Urinary bladder (tissue), 4 donors: ENCODE measurements around the gene RPL39. TPM values are rescaled to one million over a fixed set of nuclear protein-coding genes. Genes with fewer than 3 reads are reported as not detected.
"Not testable (repeated sequence)": the region's sequence is repeated elsewhere in the genome, so short reads cannot be mapped to it uniquely, and the experiment has no call there.

Source experiments
- DNase-seq: peaks from one replicate; pipeline ENCODE4 v3.0.0-alpha.2; 2015; ENCODE audit errors: extremely low spot score
- H3K27ac ChIP-seq: one replicate; pipeline ENCODE4 v1.5.1; 2013; ENCODE audit warnings: low read depth, mild to moderate bottlenecking, moderate library complexity
- H3K36me3 ChIP-seq: one replicate; pipeline ENCODE4 v1.6.1; 2013; ENCODE audit warnings: mild to moderate bottlenecking, moderate library complexity; ENCODE audit not compliant: insufficient read depth
- H3K4me1 ChIP-seq: one replicate; pipeline ENCODE4 v1.6.1; 2013; ENCODE audit warnings: mild to moderate bottlenecking, moderate library complexity; ENCODE audit not compliant: insufficient read depth
- H3K4me3 ChIP-seq: one replicate; pipeline ENCODE4 v1.5.1; 2013; ENCODE audit warnings: low read depth, low read length
- WGBS: extraction: QIAGEN DNeasy Blood & Tissue Kit; methylation state at CpG from one replicate; pipeline ENCODE4 v1.1.7; 2013; 5-methylcytosine and 5-hydroxymethylcytosine counted together
- polyA plus RNA-seq: library from polyadenylated mRNA; stranded (reverse); fragments of 200-250 nt; gene quantifications from one replicate; pipeline ENCODE4 v1.2.3, GENCODE V29; 2013
- total RNA-seq: library from RNA; depleted of rRNA; stranded (reverse); fragments of >200 nt; gene quantifications from one replicate; pipeline ENCODE4 v1.2.3, GENCODE V29; 2014
- donor health status: healthy with polysubstance abuse.
- donor health status: healthy.

The RPL39 gene
- total and polyA plus RNA-seq, 2 donors: 2,621 to 4,581 TPM

DNA sequence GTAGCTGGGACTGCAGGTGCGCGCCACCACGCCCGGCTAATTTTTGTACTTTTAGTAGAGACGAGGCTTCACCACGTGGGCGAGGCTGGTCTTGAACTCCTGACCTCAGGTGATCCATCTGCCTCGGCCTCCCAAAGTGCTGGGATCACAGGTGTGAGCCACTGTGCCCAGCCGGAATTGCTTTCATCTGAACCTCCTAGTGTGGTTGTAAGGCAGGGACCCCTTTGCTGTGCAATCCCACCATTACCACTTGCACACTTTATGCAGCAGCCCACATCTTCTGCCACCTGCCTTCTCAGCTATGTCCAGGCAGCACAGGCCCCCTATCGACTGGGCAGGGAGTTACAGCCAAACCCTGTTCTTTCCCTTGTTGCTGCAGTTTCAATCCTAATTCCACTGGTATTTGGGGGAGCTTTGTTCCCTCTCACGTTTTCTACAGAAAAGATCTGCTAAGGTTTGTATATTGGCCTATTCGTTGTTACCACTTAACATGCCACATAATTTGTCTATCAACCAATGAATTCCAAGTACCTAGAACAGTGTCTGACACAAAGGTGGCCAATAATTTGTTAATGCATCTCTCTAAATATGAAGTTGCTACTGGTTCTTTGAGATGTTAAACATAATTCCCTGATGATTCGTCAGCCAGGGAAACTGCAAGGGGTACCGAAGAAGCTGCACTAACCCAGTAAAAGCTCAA lies 6.5 kb downstream of the RPL39 start:
- peaks cover 8% of the 10 kb centered on the region for H3K36me3 ChIP-seq
- no peak overlapping the region for H3K4me3 ChIP-seq
- DNase-seq: no peak
- no peak overlapping the region for H3K27ac ChIP-seq
- 85% methylated on average over 14 of the region's 14 CpGs for WGBS
- no peaks in the 10 kb centered on the region for H3K4me1 ChIP-seq

DNA sequence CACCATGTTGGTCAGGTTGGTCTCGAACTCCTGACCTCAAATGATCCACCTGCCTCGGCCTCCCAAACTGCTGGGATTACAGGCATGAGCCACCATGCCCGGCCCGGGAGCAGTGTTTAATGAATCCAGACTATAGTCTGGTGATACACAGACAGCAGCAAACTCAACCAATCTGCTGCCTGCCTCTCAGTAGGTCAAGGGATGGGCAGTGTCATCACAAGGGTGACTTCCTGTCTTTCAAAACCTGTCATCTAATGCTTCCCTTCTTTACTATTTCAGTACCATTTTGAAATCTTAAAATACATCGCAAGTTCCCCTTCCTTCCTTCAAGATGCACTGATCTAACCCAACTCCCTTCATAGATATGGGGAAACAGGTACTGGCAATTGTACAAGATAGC lies 8.4 kb downstream of the RPL39 start:
- no peak overlapping the region for H3K27ac ChIP-seq
- 88% methylated on average over 5 of the region's 5 CpGs for WGBS
- no peaks in the 10 kb centered on the region for H3K4me1 ChIP-seq
- no peak overlapping the region for H3K4me3 ChIP-seq
- peaks cover 5% of the 10 kb centered on the region for H3K36me3 ChIP-seq
- no peak for DNase-seq

DNA sequence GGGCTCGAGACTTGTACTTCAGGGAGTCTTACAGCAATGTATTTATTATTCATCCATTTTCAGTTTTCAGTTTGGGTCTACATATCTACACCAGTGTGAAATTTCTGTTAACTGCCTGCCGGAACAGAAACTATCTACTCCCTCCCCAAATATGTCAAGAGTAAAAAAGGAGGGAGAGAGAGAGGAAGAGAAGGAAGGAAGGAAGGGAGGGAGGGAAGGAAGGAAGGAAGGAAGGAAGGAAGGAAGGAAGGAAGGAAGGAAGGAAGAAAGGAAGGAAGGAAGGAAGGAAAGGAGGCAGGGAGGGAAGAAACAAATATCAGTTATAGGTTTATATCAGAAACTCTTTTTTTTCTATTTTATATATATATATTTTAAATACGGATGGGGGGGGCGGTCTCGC lies 12.6 kb downstream of the RPL39 start:
- 91% methylated on average over 5 of the region's 5 CpGs for WGBS
- Histone ChIP-seq H3K27ac (no peak overlapping the region), H3K4me3 (no peak overlapping the region), H3K36me3 (no peaks in the 10 kb centered on the region), H3K4me1 (no peaks in the 10 kb centered on the region)
- no peak for DNase-seq

DNA sequence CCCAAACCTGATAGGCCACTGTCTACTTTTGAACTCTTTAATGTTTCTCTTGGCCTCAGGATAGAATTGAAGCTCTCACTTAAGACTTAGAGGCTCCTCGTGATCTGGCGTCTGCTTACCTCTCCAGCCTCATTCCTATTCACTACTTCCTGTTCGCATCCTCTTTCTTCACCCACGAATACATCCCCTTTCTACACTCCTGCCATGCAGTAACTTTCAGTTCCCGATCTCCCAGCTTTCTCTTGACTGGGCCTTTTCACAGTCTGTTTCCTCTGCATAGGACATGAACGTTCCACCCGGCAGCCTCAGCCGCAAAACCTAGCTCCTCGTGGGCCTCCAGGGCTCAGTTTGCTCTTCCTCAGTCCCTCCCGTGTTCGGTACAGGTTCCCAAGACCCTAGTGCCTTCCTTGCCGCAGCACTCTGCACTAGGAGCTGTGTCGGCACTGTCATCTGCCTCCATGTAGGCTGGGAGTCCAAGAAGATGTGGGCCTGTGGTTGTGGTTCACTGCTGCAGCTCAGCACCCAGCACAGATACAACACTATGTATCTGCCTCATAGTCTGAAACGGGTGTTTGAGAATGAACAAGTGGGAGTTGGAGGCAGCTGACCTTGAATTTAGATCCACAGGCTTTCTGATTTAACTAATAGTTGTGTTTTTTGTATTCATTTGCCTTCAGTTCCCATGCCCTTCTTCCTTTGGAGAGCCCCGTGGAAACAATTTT lies 15.8 kb downstream of the RPL39 start:
- no peak for DNase-seq
- Histone ChIP-seq H3K36me3 (no peaks in the 10 kb centered on the region), H3K27ac (no peak overlapping the region), H3K4me1 (no peaks in the 10 kb centered on the region), H3K4me3 (no peak overlapping the region)
- WGBS: 80% methylated on average over 15 of the region's 15 CpGs

DNA sequence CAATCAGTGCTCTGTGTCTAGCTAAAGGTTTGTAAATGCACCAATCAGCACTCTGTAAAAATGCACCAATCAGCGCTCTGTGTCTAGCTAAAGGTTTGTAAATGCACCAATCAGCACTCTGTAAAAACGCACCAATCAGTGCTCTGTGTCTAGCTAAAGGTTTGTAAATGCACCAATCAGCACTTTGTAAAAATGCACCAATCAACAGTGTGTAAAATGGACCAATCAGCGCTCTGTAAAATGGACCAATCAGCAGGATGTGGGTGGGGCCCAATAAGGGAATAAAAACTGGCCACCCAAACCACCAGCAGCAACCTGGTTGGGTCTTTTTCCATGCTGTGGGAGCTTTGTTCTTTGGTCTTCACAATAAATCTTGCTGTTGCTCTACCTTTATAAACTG lies 22.0 kb downstream of the RPL39 start:
- 97% methylated on average over 2 of the region's 3 CpGs for WGBS
- H3K4me1 ChIP-seq, DNase-seq, H3K36me3 ChIP-seq, H3K27ac ChIP-seq, H3K4me3 ChIP-seq: not testable (repeated sequence)

DNA sequence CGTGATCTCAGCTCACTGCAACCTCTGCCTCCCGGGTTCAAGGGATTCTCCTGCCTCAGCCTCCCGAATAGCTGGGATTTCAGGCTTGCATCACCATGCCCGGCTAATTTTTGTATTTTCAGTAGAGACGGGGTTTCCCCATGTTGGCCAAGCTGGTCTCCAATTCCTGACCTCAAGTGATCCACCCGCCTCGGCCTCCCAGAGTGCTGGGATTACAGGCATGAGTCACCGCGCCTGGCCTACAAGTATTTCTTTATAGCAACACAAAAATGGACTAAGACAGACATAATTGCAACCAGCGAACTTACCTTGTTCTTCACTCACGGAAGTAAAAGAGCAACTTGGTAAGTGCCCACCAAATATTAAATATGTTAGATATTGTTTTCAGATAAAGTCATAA lies 23.0 kb downstream of the RPL39 start:
- WGBS: 96% methylated on average over 11 of the region's 11 CpGs
- not testable (repeated sequence) for H3K4me3 ChIP-seq, H3K4me1 ChIP-seq, H3K36me3 ChIP-seq, H3K27ac ChIP-seq, DNase-seq

DNA sequence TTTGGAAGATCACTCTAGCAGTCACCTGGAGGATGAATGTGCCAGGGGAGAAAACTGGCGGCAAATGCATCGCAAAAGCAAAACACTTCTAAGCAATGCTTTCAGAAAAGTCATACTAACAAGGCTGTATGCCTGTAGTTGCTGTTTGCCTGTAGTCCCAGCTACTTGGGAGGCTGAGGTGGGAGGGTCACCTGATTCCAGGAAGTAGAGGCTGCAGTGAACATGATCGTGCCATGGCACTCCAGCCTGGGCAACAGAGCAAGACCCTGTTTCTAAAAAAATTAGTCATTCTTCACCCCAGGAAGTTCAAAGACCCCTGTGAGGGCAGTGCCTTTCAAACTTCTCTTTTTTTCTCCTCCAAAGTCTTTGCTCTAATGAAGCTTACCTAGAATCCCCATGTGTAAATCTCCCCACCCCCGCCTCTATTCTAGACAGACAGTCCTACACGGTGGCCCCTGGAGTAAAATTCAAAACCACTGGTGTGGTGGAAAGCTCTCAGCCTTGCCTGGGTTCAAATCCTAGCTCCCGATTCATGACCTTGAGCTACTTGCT lies 27.5 kb downstream of the RPL39 start:
- DNase-seq: no peak
- Histone ChIP-seq H3K27ac (no peak overlapping the region), H3K4me3 (no peak overlapping the region), H3K36me3 (no peaks in the 10 kb centered on the region), H3K4me1 (no peaks in the 10 kb centered on the region)
- 90% methylated on average over 6 of the region's 6 CpGs for WGBS

DNA sequence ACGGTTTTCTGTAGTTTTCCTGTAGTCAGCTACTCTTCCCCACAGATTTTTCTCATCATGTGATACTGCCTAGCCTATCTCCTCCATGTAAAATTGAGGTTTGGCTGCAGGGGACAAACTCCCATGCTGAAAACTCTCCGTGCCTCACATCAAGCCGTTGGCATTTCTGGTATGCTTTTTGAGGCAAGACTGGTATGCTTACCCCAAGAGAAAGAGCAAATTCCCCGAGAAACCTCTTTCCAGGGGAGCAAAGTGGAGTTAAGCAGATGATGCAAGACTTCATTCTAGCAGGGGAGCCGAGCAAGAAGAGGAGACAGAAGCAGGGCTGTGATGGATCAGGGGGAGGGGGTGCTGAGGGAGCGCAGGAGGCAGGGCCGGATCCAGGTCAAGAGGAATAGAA lies 28.2 kb downstream of the RPL39 start:
- H3K27ac ChIP-seq: no peak overlapping the region
- 47% methylated on average over 7 of the region's 7 CpGs for WGBS
- no peak for DNase-seq
- H3K4me3 ChIP-seq: no peak overlapping the region
- no peaks in the 10 kb centered on the region for H3K36me3 ChIP-seq
- no peaks in the 10 kb centered on the region for H3K4me1 ChIP-seq

DNA sequence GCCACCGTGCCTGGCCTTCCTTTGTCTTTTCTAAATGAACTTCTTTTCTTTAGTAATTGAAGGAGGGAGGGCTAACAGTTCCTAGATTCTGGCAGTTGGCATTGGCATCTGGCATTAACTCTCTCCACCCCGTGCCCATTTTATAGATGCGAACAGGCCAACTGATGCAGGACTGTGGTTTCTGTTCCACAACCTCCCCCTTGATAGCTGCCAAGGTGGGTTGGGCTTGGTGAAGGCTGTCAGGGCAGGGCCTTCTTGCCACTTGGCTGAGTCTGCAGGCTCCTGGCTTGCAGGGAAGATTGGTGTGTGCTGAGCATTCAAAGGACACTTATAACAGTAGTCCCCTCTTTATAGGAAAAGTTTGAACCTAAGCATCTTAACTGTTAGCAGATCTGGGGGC lies 28.7 kb downstream of the RPL39 start:
- Histone ChIP-seq H3K27ac (no peak overlapping the region), H3K4me1 (no peaks in the 10 kb centered on the region), H3K36me3 (no peaks in the 10 kb centered on the region), H3K4me3 (no peak overlapping the region)
- WGBS: 70% methylated on average over 3 of the region's 3 CpGs
- no peak for DNase-seq

DNA sequence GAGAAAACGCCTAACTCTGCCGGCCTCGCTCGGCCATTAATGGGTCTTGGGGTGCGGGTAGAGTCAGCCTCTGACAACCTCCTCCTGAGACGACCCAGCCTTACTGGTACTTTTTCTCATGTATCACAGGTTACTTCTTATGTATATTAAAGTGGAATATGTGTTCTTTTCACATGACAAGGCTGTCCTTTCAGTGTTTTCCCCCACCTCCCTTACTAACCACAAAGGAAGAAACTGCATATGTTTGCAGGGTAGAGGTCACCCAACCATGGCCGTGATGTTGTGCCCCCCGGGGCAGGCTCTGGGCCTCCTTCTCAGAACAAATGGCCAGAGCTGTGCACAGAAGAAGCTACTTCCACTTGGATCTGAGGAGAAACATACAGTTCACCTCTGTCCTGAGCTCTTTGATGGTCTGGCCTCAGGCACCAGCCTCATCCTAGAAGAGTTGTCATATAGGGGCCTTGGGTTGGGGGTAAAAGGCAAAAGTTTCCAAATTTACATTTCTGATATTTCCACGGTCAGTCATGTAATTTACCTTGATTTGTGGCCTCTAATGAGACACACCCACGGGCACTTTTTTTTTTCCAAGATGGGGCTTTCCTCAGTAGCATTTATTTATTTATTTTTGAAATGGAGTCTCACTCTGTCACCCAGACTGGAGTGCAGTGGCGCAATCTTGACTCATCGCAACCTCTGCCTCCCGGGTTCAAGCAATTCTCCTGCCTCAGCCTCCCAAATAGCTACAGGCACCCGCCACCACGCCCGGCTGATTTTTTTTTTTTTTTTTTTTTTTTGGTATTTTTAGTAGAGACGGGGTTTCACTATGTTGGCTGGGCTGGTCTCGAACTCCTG lies 31.2 kb downstream of the RPL39 start:
- no peak overlapping the region for H3K4me3 ChIP-seq
- H3K27ac ChIP-seq: no peak overlapping the region
- no peaks in the 10 kb centered on the region for H3K36me3 ChIP-seq
- 86% methylated on average over 18 of the region's 18 CpGs for WGBS
- no peak for DNase-seq
- H3K4me1 ChIP-seq: no peaks in the 10 kb centered on the region

DNA sequence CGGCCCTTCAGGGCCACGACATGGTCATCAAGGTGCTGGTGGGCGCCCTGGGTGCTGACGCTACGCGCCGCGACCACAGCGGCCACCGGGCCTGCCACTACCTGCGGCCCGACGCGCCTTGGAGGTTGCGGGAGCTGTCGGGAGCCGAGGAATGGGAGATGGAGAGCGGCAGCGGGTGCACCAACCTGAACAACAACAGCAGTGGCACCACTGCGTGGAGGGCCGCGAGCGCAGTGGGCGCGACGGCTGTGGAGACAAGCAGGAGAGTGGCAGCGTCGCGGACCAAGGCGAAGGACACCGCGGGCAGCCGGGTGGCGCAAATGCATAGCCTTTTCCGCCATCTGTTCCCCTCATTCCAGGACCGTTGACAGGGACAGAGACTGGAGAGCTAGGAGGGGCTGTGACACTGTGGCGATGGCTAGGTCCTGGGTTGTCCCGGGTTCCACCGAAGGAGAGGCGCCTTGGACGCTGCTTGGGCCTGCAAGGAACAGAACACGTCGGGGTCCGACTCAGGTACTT lies 32.1 kb downstream of the RPL39 start:
- Histone ChIP-seq H3K4me1 (no peaks in the 10 kb centered on the region), H3K4me3 (peak overlapping the region; percentile 35), H3K36me3 (no peaks in the 10 kb centered on the region), H3K27ac (no peak overlapping the region)
- WGBS: 21% methylated on average over 44 of the region's 44 CpGs
- DNase-seq: no peak

DNA sequence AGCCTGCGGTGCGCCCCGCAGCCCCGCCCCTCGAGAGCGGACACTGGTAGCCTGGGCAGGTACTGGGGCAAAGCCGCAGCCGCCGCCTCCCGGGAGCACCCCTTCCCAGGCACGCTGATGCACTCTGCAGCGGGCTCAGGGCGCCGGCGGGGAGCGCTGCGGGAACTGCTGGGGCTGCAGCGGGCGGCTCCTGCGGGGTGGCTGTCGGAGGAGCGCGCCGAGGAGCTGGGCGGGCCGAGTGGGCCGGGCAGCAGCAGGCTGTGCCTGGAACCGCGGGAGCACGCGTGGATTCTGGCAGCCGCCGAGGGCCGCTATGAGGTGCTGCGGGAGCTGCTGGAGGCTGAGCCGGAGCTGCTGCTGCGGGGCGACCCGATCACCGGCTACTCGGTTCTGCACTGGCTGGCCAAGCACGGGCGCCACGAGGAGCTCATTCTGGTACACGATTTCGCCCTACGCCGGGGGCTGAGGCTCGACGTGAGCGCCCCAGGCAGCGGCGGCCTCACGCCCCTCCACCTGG lies 32.6 kb downstream of the RPL39 start:
- Histone ChIP-seq H3K4me3 (peak overlapping the region; percentile 35), H3K36me3 (no peaks in the 10 kb centered on the region), H3K27ac (no peak overlapping the region), H3K4me1 (no peaks in the 10 kb centered on the region)
- DNase-seq: no peak
- WGBS: 2% methylated on average over 51 of the region's 54 CpGs

DNA sequence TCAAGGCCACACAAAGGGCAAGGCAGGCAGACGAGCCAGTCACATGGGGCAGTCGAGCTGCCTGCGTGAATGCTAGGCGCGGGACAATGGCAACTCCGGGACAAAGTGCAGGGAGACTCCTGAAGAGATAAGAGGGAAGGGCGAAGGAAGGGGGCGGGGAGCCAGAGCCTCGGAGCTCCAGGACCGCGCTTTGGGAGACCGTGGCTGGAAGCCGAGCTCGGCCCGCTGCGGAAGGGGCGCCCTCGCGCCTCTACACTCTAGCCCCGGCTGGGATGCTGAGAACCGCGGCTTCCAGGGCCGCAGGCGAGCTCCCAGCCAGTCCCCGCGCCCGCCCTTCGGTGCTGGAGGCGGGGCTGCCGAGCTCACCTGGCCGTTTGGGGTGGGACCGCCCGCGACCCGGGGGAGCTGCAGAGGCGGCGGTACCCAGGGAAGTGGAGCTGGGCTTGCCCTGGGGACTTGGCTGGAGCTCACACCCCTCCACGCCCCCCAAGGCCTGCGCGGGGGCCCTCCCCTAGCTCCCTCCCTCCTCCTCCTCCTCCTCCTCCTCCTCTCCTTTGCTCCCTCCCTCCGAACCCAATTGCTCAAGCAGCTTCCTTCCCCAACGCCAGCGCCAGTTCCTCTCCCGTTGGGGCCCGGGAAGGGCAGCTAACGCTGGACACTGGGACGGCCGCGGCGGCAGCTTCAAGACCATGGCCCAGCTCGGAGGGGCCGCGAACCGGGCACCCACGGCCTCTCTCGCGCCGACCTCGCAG lies 33.3 kb downstream of the RPL39 start, which contains the start of gene SOWAHD:
Gene SOWAHD, plus strand, starts transcription at position 610 of the 752 bp plus-strand sequence. Its CDS starts 80 bp downstream, at position 690.
- Histone ChIP-seq H3K4me3 (peak within 1 kb of the TSS; percentile 35), H3K27ac (no peak within 1 kb of the TSS), H3K36me3 (no peaks in the 10 kb centered on the region), H3K4me1 (no peaks in the 10 kb centered on the region)
- no peak for DNase-seq
- under 1% methylated on average over 54 of the region's 59 CpGs for WGBS
